ENCODE results near the gene GPC3. TPM values are rescaled to one million over a fixed set of nuclear protein-coding genes. Genes with fewer than 3 reads are reported as not detected.

The GPC3 gene
- total RNA-seq, 1 donor from 2014 or later = 1,039 TPM

DNA sequence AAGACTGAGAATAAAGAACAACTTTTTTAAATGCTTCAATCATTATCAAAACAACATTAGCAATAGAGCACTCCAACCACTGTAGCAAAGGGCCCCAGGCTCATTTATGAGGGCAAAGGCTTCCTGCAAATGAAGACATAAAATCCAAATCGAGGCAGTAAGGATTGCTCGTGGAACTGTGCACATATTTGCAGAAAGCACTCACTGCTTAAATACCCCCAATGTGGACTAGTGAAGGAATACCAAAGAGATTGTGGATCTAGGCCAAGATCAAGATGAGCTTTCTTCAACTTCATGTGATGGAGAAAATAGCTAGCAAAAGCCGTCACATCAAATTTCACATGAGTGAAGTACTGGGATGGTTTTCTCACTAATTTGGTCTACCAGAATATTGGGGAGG, 35.2 kb downstream of the GPC3 start:
- H4K20me1 ChIP-seq (ENCODE audit: low read depth) = peaks cover 38% of the 10 kb centered on the region
- DNase-seq (ENCODE audit: low spot score) = no peak
- no peaks in the 10 kb centered on the region for H3K27me3 Mint-ChIP-seq (ENCODE audit: insufficient read depth, low read depth)
- H3K36me3 ChIP-seq = peaks cover 12% of the 10 kb centered on the region
- H3K4me3 ChIP-seq = no peak overlapping the region
- no peak overlapping the region for H3K4me2 ChIP-seq
- TF ChIP-seq EZH2phosphoT487 (IDR thresholded peaks at IDR 0.05) = no peak
- TF ChIP-seq EZH2 (IDR thresholded peaks at IDR 0.05) = no peak
- TF ChIP-seq, protein P1, sequence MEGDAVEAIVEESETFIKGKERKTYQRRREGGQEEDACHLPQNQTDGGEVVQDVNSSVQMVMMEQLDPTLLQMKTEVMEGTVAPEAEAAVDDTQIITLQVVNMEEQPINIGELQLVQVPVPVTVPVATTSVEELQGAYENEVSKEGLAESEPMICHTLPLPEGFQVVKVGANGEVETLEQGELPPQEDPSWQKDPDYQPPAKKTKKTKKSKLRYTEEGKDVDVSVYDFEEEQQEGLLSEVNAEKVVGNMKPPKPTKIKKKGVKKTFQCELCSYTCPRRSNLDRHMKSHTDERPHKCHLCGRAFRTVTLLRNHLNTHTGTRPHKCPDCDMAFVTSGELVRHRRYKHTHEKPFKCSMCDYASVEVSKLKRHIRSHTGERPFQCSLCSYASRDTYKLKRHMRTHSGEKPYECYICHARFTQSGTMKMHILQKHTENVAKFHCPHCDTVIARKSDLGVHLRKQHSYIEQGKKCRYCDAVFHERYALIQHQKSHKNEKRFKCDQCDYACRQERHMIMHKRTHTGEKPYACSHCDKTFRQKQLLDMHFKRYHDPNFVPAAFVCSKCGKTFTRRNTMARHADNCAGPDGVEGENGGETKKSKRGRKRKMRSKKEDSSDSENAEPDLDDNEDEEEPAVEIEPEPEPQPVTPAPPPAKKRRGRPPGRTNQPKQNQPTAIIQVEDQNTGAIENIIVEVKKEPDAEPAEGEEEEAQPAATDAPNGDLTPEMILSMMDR (IDR thresholded peaks at IDR 0.05) = no peak
- H3K27ac ChIP-seq = no peak overlapping the region
- no peak overlapping the region for H3K4me3 Mint-ChIP-seq
- H3K9me3 ChIP-seq (ENCODE audit: low read depth) = no peaks in the 10 kb centered on the region
- no peak overlapping the region for H2AFZ ChIP-seq (replicated peaks)
- H3K27ac Mint-ChIP-seq = no peak overlapping the region
- peaks cover 20% of the 10 kb centered on the region for H3K4me1 Mint-ChIP-seq
- peaks cover 12% of the 10 kb centered on the region for H3K9me3 Mint-ChIP-seq
- H3K4me1 ChIP-seq = peaks cover 3% of the 10 kb centered on the region
- H3K27me3 ChIP-seq = no peaks in the 10 kb centered on the region
- peaks cover 3% of the 10 kb centered on the region for H3F3A ChIP-seq (ENCODE audit: low read depth)
- peaks cover 20% of the 10 kb centered on the region for H3K36me3 Mint-ChIP-seq
- peaks cover 81% of the 10 kb centered on the region for H3K79me2 ChIP-seq (ENCODE audit: low read depth)
- no peak overlapping the region for H3K9ac ChIP-seq

DNA sequence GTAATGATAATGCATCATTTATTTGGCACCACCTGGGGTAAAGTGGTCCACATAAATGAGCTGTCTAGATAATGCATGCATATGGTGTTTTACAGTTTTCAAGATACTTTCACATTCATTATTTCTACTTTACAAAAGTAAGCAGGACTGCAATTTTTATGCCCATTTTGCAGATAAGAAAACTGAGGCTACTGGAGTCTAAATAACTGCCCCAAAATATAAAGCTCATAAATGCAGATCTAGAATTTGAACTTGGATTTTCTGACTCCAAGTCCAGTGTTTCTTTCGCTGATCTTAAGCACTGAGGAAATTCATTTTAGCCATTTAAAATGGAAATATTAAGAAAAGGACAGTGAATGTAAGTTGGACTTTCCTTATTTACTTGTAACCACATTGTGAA, 36.5 kb downstream of the GPC3 start:
- Histone ChIP-seq H3K27me3 (no peaks in the 10 kb centered on the region), H4K20me1 (ENCODE audit: low read depth) (peaks cover 43% of the 10 kb centered on the region), H2AFZ (replicated peaks) (no peak overlapping the region), H3F3A (ENCODE audit: low read depth) (peaks cover 3% of the 10 kb centered on the region), H3K4me1 (peaks cover 3% of the 10 kb centered on the region), H3K4me2 (no peak overlapping the region), H3K36me3 (peaks cover 12% of the 10 kb centered on the region), H3K4me3 (no peak overlapping the region), H3K27ac (no peak overlapping the region), H3K79me2 (ENCODE audit: low read depth) (peaks cover 69% of the 10 kb centered on the region), H3K9me3 (ENCODE audit: low read depth) (no peaks in the 10 kb centered on the region), H3K9ac (no peak overlapping the region)
- Mint-ChIP-seq H3K36me3 (peaks cover 17% of the 10 kb centered on the region), H3K27ac (no peak overlapping the region), H3K4me3 (no peak overlapping the region), H3K4me1 (peaks cover 20% of the 10 kb centered on the region), H3K9me3 (peaks cover 6% of the 10 kb centered on the region), H3K27me3 (ENCODE audit: insufficient read depth, low read depth) (no peaks in the 10 kb centered on the region)
- TF ChIP-seq EZH2phosphoT487 (IDR thresholded peaks at IDR 0.05) (no peak), EZH2 (IDR thresholded peaks at IDR 0.05) (no peak)
- TF ChIP-seq, protein P1 (IDR thresholded peaks at IDR 0.05) = no peak
- no peak for DNase-seq (ENCODE audit: low spot score)

DNA sequence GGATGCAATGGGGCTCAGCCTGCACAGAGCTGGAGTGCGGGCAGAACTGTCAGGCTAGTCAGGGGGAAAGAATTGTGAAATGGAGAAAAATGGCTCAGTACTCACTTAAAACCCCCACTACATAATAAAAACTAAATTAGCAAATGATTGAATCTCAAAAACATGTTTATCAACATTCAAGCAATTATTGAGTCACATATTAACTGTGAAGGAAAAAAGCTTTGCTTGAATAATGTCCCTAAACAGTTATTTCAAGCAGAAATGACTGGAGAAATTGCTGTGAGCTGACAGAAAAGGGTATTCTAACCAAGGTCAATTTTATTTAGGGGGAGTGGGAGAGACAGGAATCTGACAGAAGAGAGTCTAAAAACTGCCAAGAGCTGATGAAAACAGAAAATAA, 37.4 kb downstream of the GPC3 start:
- no peak overlapping the region for H3K4me2 ChIP-seq
- H4K20me1 ChIP-seq (ENCODE audit: low read depth) = peaks cover 52% of the 10 kb centered on the region
- Mint-ChIP-seq H3K9me3 (no peaks in the 10 kb centered on the region), H3K27ac (no peak overlapping the region), H3K4me3 (no peak overlapping the region), H3K27me3 (ENCODE audit: insufficient read depth, low read depth) (no peaks in the 10 kb centered on the region), H3K36me3 (peaks cover 9% of the 10 kb centered on the region), H3K4me1 (peaks cover 20% of the 10 kb centered on the region)
- no peak overlapping the region for H3K4me3 ChIP-seq
- no peak overlapping the region for H2AFZ ChIP-seq (replicated peaks)
- no peak overlapping the region for H3K9ac ChIP-seq
- no peaks in the 10 kb centered on the region for H3K27me3 ChIP-seq
- no peak overlapping the region for H3K27ac ChIP-seq
- no peaks in the 10 kb centered on the region for H3K9me3 ChIP-seq (ENCODE audit: low read depth)
- peaks cover 3% of the 10 kb centered on the region for H3K4me1 ChIP-seq
- peaks cover 3% of the 10 kb centered on the region for H3F3A ChIP-seq (ENCODE audit: low read depth)
- peaks cover 12% of the 10 kb centered on the region for H3K36me3 ChIP-seq
- TF ChIP-seq EZH2phosphoT487 (IDR thresholded peaks at IDR 0.05) (no peak), EZH2 (IDR thresholded peaks at IDR 0.05) (no peak)
- TF ChIP-seq, protein P1 (IDR thresholded peaks at IDR 0.05) = no peak
- H3K79me2 ChIP-seq (ENCODE audit: low read depth) = peaks cover 68% of the 10 kb centered on the region
- DNase-seq (ENCODE audit: low spot score) = no peak
